Measurements from ENCODE around the gene ENKUR.

Gene ENKUR

GRCh38 chr10:24938076-24938475, 77.9 kb downstream of the ENKUR start:
- no peak for TF ChIP-seq CTCF (conservative IDR thresholded peaks at IDR 0.05; ENCODE audit: low read depth, low read length)
- Histone ChIP-seq H4K20me1 (ENCODE audit: insufficient read depth) (no peaks in the 10 kb centered on the region), H3K36me3 (ENCODE audit: insufficient read depth) (no peaks in the 10 kb centered on the region), H3K79me2 (ENCODE audit: insufficient read depth, low read depth) (no peaks in the 10 kb centered on the region), H3K27ac (no peak overlapping the region), H3K4me2 (no peak overlapping the region), H2AFZ (ENCODE audit: low read depth) (no peak overlapping the region), H3K9ac (no peak overlapping the region), H3K4me3 (IDR thresholded peaks at IDR 0.05; ENCODE audit: insufficient read depth, low read depth, low read length) (no peak overlapping the region), H3K4me1 (ENCODE audit: low read depth, poor library complexity, severe bottlenecking) (no peaks in the 10 kb centered on the region), H3K27me3 (ENCODE audit: insufficient read depth, low read depth) (no peaks in the 10 kb centered on the region)

GRCh38 chr10:24935504-24936292, 80.3 kb downstream of the ENKUR start:
- Histone ChIP-seq H3K27ac (no peak overlapping the region), H3K4me2 (no peak overlapping the region)

More at GRCh38 chr10:24935504-24936292, 80.3 kb downstream of the ENKUR start:
- Histone ChIP-seq H3K9ac (no peak overlapping the region), H3K79me2 (ENCODE audit: insufficient read depth, low read depth) (no peaks in the 10 kb centered on the region), H3K27me3 (ENCODE audit: insufficient read depth, low read depth) (no peaks in the 10 kb centered on the region), H3K4me1 (ENCODE audit: low read depth, poor library complexity, severe bottlenecking) (no peaks in the 10 kb centered on the region), H3K4me3 (IDR thresholded peaks at IDR 0.05; ENCODE audit: insufficient read depth, low read depth, low read length) (no peak overlapping the region), H3K36me3 (ENCODE audit: insufficient read depth) (no peaks in the 10 kb centered on the region), H4K20me1 (ENCODE audit: insufficient read depth) (no peaks in the 10 kb centered on the region), H2AFZ (ENCODE audit: low read depth) (no peak overlapping the region)
- TF ChIP-seq CTCF (conservative IDR thresholded peaks at IDR 0.05; ENCODE audit: low read depth, low read length), result no peak

Data from KMS-11 (cell line).